GM08714 (cell line): ENCODE measurements around the gene BEND3.
"Not testable (repeated sequence)": the region's sequence is repeated elsewhere in the genome, so short reads cannot be mapped to it uniquely, and the experiment has no call there.

ENCODE experiments used
- H3K4me3 ChIP-seq: fragments of 200-500 bp; sonication (Bioruptor generic); 2 replicates; pipeline ENCODE4 v1.5.1; 2014; ENCODE audit warnings: mild to moderate bottlenecking, low read length, inconsistent platforms
- ZNF274 ChIP-seq: IDR thresholded peaks from 2 replicates; pipeline ENCODE4 v1.6.1; 2012; ENCODE audit warnings: mild to moderate bottlenecking, low read depth, low read length

Gene BEND3

GRCh38 chr6:107110200-107110599 is 5.1 kb downstream of the BEND3 start:
- no peak for TF ChIP-seq ZNF274
- H3K4me3 ChIP-seq: no peak overlapping the region

GRCh38 chr6:107108201-107108890 is 7.0 kb downstream of the BEND3 start:
- no peak for TF ChIP-seq ZNF274
- H3K4me3 ChIP-seq: no peak overlapping the region

DNA sequence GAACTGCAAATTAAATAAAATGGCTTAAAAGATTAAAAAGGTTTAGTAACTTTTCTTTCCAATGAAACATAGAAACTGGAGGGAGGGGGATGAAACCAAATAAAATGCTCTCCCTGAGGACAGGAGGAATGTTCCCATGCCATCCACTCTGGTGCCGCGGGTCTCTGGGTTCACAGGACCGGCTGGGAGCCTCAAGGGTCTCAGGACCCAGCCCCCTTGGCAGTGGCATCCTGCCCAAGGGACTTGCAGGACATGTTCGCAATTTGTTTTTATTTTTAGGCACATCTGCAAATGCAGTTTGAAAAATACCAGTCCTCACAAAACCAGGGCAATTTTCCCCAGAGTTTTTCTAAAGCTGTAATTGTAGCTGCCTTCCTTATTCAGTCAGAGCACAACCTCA is 7.5 kb downstream of the BEND3 start:
- TF ChIP-seq ZNF274: no peak
- no peak overlapping the region for H3K4me3 ChIP-seq

- no peak overlapping the region for H3K4me3 ChIP-seq
- TF ChIP-seq ZNF274: no peak
These were observed 9.2 kb downstream of the BEND3 start for GRCh38 chr6:107106165-107106564.

GRCh38 chr6:107105511-107106116 is 9.7 kb downstream of the BEND3 start:
- no peak for TF ChIP-seq ZNF274
- no peak overlapping the region for H3K4me3 ChIP-seq

DNA sequence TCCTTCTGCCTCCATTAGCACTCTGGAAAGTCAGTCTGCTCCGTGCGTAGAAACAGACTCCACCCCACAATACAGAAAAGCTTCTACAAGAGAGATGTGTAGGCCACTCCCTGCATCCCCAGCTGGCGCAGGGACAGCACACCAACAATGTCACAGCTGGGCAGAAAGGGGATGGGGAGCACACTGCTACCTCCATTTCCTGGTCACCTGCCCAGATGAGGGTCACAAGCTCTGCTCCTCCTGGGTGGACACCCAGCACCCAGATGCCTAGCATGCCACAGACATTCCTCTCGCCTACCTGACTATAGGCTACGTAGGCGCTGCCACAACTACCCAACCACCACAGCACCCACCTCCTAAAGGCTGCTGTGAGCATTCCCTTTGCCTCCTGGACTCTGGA is 12.2 kb downstream of the BEND3 start:
- no peak for TF ChIP-seq ZNF274
- no peak overlapping the region for H3K4me3 ChIP-seq

- no peak overlapping the region for H3K4me3 ChIP-seq
- no peak for TF ChIP-seq ZNF274
These were observed 12.9 kb downstream of the BEND3 start for GRCh38 chr6:107102414-107102805.

- TF ChIP-seq ZNF274: no peak
- H3K4me3 ChIP-seq: no peak overlapping the region
These were observed 13.5 kb downstream of the BEND3 start for GRCh38 chr6:107101686-107102413.

GRCh38 chr6:107101211-107101610 is 14.1 kb downstream of the BEND3 start:
- H3K4me3 ChIP-seq: no peak overlapping the region
- TF ChIP-seq ZNF274: no peak

DNA sequence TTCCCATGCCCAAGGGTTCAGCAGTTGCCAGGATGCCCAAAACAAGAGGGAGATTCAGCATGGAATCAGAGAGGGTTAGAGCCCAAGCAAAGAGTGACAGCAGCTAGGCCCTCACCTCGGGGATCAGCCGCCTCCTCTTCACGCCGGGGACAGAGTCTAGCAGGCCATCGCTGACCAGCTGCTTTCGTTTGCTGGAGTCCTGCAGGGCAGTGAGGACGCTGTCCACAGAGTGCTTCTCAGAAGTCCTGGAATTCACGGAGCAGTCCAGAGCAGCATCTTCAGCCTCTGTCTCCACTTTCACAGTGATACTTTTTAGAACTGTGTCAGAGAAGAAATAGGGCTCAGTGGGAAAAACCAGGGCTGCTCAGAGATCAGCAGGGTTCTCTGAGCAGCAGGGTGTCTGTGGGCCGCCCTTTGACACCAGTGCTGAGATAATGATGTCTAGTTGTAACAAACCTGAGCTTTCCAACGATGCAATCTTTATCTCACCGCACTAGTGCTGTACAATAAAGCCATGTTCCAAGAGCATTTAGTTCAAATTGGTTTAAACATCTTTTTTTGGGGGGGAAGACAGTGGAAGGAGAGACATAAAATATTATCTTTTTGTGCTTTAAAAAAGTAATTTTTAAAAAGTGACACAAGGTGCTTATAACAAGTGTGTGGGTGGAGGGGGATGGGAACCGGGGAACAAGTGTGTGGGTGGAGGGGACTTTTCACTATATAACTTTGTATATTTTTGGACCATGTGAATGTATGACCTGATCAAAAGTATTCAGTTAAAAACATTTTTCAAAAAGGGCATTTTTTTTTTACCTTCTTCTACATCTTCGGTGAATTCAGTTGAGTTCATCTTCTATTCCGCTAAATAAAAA is 16.6 kb downstream of the BEND3 start:
- no peak overlapping the region for H3K4me3 ChIP-seq
- no peak for TF ChIP-seq ZNF274

- H3K4me3 ChIP-seq: not testable (repeated sequence)
These were observed 30.9 kb downstream of the BEND3 start for GRCh38 chr6:107084459-107084858.

GRCh38 chr6:107083921-107084320 is 31.4 kb downstream of the BEND3 start:
- no peak for TF ChIP-seq ZNF274
- no peak overlapping the region for H3K4me3 ChIP-seq

DNA sequence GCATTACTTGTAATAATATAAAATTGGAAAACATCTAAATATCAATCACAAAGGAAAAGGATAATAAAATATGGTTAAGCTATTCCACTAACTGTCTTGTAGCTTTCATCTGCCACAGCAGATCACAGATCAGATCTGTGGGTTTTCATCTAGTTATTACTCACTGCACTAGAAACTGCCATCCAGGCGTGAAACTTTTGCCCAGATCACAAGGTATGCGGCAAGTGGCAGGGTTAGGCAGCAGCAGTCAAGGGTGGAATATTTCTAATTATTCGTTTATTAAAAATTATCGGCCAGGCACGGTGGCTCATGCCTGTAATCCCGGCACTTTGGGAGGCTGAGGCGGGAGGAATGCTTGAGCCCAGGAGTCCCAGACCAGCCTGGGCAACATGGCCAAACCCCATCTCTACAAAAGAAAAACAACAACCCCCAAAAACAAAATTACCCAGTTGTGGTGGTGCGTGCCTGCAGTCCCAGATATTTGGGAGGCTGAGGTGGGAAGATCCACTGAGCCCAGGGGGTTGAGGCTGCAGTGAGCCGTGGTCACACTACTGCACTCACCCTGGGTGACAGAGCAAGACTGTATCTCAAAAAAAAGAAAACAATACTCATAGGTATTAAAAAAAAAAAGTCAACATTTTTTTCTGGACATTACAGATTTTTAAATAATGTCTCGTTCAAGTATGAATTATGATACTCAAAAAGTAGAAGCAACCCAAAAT is 32.1 kb downstream of the BEND3 start:
- H3K4me3 ChIP-seq: no peak overlapping the region
- TF ChIP-seq ZNF274: no peak

GRCh38 chr6:107082045-107082444 is 33.3 kb downstream of the BEND3 start:
- H3K4me3 ChIP-seq: no peak overlapping the region
- TF ChIP-seq ZNF274: no peak

GRCh38 chr6:107080036-107080435 is 35.3 kb downstream of the BEND3 start:
- TF ChIP-seq ZNF274: no peak
- H3K4me3 ChIP-seq: no peak overlapping the region
